Activated CD8-positive, alpha-beta T cell treated with anti-CD3 and anti-CD28 coated beads, Interleukin-2, amount 10 ng/mL, durations not matched to agents 7 days and 5 days (primary cell): ENCODE measurements around the gene KIF3B. TPM values are rescaled to one million over a fixed set of nuclear protein-coding genes. Genes with fewer than 3 reads are reported as not detected.
"Not testable (repeated sequence)": the region's sequence is repeated elsewhere in the genome, so short reads cannot be mapped to it uniquely, and the experiment has no call there.

Source experiments
- ATAC-seq: fragments of 150-1000 bp; cut with Tn5 transposase; one replicate; pipeline ENCODE4 v1.10.0; 2021; ENCODE audit warnings: moderate library complexity
- CTCF ChIA-PET: fragments of 350-600 bp; sonication (Branson Sonifier 250); formaldehyde crosslinking; loops from one replicate; lab custom pipeline; 2021; ENCODE audit warnings: antibody characterized with exemption; lab: Charles Lee
- POLR2A ChIA-PET: fragments of 350-600 bp; sonication (Branson Sonifier 250); formaldehyde crosslinking; loops from one replicate; lab custom pipeline; 2021; ENCODE audit warnings: antibody characterized with exemption; lab: Charles Lee
- DNase-seq: peaks from one replicate; pipeline ENCODE4 v3.0.0-alpha.2; 2020
- H3K27ac Mint-ChIP-seq: one replicate; pipeline ENCODE4 v1.8.0; 2021; ENCODE audit warnings: mild to moderate bottlenecking, mixed read lengths
- H3K27me3 Mint-ChIP-seq: one replicate; pipeline ENCODE4 v1.8.0; 2021; ENCODE audit warnings: low read depth, mixed read lengths
- H3K36me3 Mint-ChIP-seq: one replicate; pipeline ENCODE4 v1.8.0; 2021; ENCODE audit warnings: low read depth, mixed read lengths
- H3K4me1 Mint-ChIP-seq: one replicate; pipeline ENCODE4 v1.8.0; 2021; ENCODE audit warnings: low read depth, mixed read lengths
- H3K4me3 Mint-ChIP-seq: one replicate; pipeline ENCODE4 v1.8.0; 2021; ENCODE audit warnings: mild to moderate bottlenecking, mixed read lengths
- H3K9me3 Mint-ChIP-seq: one replicate; pipeline ENCODE4 v1.8.0; 2022; ENCODE audit warnings: mixed read lengths; ENCODE audit not compliant: insufficient read depth
- total RNA-seq, 2 experiments: library from RNA; stranded (reverse); gene quantifications; one replicate each; pipeline ENCODE4 v1.2.3, GENCODE V29; 2021

KIF3B gene
- total RNA-seq, 2 experiments from 2014 or later, result 15.1 to 16.0 TPM

GRCh38 chr20:32353848-32354496, 76.5 kb downstream of the KIF3B start:
- POLR2A ChIA-PET, result no interaction called here
- H3K4me1 Mint-ChIP-seq, result peaks cover 41% of the 10 kb centered on the region
- CTCF ChIA-PET, result interaction anchor here (0.8 to 1.3 kb wide), 2 partner anchors 17 to 18 kb away, joined by 3 to 4 read pairs; no protein-coding TSS in a partner anchor

GRCh38 chr20:32354592-32355416, 77.4 kb downstream of the KIF3B start:
- CTCF ChIA-PET, result interaction anchor here (1.3 kb wide), 1 partner anchor 18 kb away, joined by 4 read pairs; no protein-coding TSS in a partner anchor
- POLR2A ChIA-PET, result interaction anchor here (0.9 kb wide), 1 partner anchor 21 kb away, joined by 5 read pairs; no protein-coding TSS in a partner anchor
- Mint-ChIP-seq H3K4me3 (no peak overlapping the region), H3K4me1 (peaks cover 43% of the 10 kb centered on the region), H3K27me3 (no peaks in the 10 kb centered on the region), H3K36me3 (peaks cover 6% of the 10 kb centered on the region), H3K9me3 (no peaks in the 10 kb centered on the region), H3K27ac (no peak overlapping the region)
- ATAC-seq, result no peak
- no peak for DNase-seq

More at GRCh38 chr20:32353848-32354496, 76.5 kb downstream of the KIF3B start:
- no peak overlapping the region for H3K4me3 Mint-ChIP-seq
- no peaks in the 10 kb centered on the region for H3K9me3 Mint-ChIP-seq
- H3K27me3 Mint-ChIP-seq, result no peaks in the 10 kb centered on the region
- ATAC-seq (no peak), DNase-seq (no peak)
- no peaks in the 10 kb centered on the region for H3K36me3 Mint-ChIP-seq
- no peak overlapping the region for H3K27ac Mint-ChIP-seq

GRCh38 chr20:32355417-32355841, 78.0 kb downstream of the KIF3B start:
- Mint-ChIP-seq H3K4me3 (no peak overlapping the region), H3K27me3 (no peaks in the 10 kb centered on the region), H3K36me3 (peaks cover 11% of the 10 kb centered on the region), H3K9me3 (no peaks in the 10 kb centered on the region), H3K27ac (peak overlapping the region; percentile 56), H3K4me1 (peaks cover 48% of the 10 kb centered on the region)
- ATAC-seq (no peak), DNase-seq (no peak)
- ChIA-PET POLR2A (interaction anchor here (0.9 kb wide), 1 partner anchor 22 kb away, joined by 5 read pairs; no protein-coding TSS in a partner anchor), CTCF (interaction anchor here (1.0 to 1.6 kb wide), 2 partner anchors 10 to 70 kb away, joined by 3 to 6 read pairs; no protein-coding TSS in a partner anchor)

DNA sequence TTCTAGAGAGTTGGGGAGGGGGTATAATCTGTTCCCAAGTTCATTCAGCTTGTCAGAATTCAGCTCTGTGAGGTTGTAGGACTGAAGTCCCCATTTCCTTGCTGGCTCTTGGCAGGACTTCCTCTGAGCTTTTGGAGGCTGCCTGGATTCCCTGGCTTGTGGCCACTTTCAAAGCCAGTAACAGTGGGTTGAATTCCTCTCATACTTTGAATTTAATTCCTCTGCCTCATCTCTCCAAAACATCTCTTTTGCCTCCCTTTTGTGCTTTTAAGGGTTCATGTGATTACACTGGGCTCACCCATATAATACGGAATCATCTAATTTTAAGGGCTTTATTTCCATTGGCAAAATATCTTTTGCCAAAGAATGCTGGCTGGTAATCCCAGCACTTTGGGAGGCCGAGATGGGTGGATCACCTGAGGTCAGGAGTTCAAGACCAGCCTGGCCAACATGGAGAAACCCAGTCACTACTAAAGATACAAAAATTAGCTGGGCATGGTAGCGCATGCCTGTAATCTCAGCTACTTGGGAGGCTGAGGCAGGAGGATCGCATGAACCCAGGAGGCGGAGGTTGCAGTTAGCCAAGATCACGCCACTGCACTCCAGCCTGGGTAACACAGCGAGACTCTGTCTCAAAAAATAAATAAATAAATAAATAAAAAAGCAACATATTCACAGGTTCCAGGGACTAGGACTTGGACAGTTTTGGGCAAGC, 78.6 kb downstream of the KIF3B start:
- H3K9me3 Mint-ChIP-seq, DNase-seq, H3K4me3 Mint-ChIP-seq, H3K27me3 Mint-ChIP-seq, ATAC-seq: not testable (repeated sequence)
- ChIA-PET CTCF (interaction anchor here (1.0 to 1.6 kb wide), 3 partner anchors 11 to 71 kb away, joined by 3 to 6 read pairs (median 4); no protein-coding TSS in a partner anchor), POLR2A (interaction anchor here (0.9 to 1.5 kb wide), 2 partner anchors 22 to 104 kb away, joined by 4 to 5 read pairs; no protein-coding TSS in a partner anchor)
- Mint-ChIP-seq H3K27ac (peak overlapping the region; percentile 56), H3K4me1 (peaks cover 54% of the 10 kb centered on the region), H3K36me3 (peaks cover 13% of the 10 kb centered on the region)

- Mint-ChIP-seq H3K4me3 (peak overlapping the region; percentile 98), H3K4me1 (peaks cover 54% of the 10 kb centered on the region), H3K9me3 (no peaks in the 10 kb centered on the region), H3K36me3 (peaks cover 13% of the 10 kb centered on the region), H3K27ac (peak overlapping the region; percentile 100), H3K27me3 (no peaks in the 10 kb centered on the region)
- DNase-seq (no peak), ATAC-seq (no peak)
- POLR2A ChIA-PET, result interaction anchor here (1.5 to 3.6 kb wide), 2 partner anchors 11 to 105 kb away, joined by 4 to 11 read pairs; no protein-coding TSS in a partner anchor
- CTCF ChIA-PET, result interaction anchor here (1.1 to 1.6 kb wide), 2 partner anchors 11 to 20 kb away, joined by 4 to 6 read pairs; no protein-coding TSS in a partner anchor
Observed at GRCh38 chr20:32356622-32357374, 79.3 kb downstream of the KIF3B start.

DNA sequence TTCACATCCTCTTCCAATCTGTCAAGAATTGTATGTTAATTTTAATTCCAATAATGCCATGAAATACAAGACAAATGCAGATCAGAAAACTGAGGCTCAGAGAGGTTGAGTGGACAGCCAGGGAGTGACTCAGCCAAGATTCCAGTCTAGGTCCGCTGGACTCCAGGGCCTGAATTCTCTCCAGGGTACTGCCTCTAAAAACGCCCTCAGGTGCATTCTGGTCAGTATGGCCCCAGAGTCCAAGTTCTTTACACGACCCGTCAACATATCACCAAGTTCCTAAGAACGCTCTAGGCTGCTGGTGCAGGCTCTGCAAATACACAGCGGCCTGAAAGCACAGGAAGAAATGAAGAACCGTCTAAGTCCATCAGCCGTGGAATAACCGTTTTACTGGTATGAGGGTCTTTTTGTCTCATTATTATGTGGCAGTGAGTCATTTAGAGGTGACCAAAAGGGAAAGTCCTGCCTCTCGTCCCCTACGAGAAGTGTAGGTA, 80.0 kb downstream of the KIF3B start:
- ATAC-seq, result peak; percentile 2
- peak overlapping the region; percentile 100 for H3K27ac Mint-ChIP-seq

DNA sequence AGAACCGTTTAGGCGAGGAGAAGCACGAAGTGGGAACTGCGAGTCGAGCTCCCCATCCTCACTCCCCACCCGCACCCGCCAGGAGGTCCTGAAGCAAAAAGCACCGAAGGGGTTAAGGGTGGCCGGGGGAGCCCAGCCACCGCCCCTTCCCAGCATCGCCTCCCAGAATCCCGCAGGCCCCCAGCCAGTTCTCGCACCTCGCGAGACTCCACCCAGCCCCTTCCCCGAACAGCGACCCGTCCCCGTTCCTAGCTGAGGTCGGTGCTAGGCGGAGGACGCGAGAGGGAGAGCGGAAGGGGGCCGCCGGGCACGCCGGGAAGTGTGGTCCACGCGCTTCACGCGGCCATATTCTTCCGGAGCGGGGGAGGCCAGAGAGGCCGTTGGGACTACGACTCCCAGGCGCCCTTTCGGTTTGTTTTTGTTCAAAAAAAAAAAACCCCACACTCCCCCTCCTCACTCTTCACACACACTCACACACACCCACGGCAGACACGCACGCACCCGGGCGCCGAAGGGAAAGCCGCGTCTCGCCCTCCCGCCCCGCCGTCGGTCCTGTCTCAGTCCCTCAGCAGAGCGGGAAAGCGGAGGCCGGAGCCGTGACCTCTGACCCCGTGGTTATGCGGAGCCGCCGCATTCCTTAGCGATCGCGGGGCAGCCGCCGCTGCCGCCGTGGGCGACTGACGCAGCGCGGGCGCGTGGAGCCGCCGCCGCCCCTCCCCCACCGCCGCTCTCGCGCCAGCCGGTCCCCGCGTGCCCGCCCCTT, 80.6 kb downstream of the KIF3B start, which contains the start of gene ASXL1:
Gene ASXL1 (plus strand): TSS at position 463 of the 763 bp plus-strand sequence. CDS start 445 bp downstream, outside the sequence.
- DNase-seq, result peak; percentile 96
- ATAC-seq, result peak; percentile 95
- ChIA-PET CTCF (interaction anchor here (1.0 to 2.1 kb wide), 3 partner anchors 56 to 127 kb away, joined by 3 to 5 read pairs (median 4); no protein-coding TSS in a partner anchor), POLR2A (interaction anchor here (0.6 to 3.6 kb wide), 14 partner anchors 9 to 248 kb away, joined by 3 to 11 read pairs (median 4); partner anchors contain the start of gene TM9SF4)
- Mint-ChIP-seq H3K36me3 (peaks cover 13% of the 10 kb centered on the region), H3K27ac (peak within 1 kb of the TSS; percentile 100), H3K27me3 (no peaks in the 10 kb centered on the region), H3K4me3 (peak within 1 kb of the TSS; percentile 98), H3K9me3 (no peaks in the 10 kb centered on the region), H3K4me1 (peaks cover 58% of the 10 kb centered on the region)

More for the DNA sequence above, 80.0 kb downstream of the KIF3B start:
- H3K36me3 Mint-ChIP-seq, result peaks cover 13% of the 10 kb centered on the region
- peaks cover 54% of the 10 kb centered on the region for H3K4me1 Mint-ChIP-seq
- no peak for DNase-seq
- ChIA-PET CTCF (interaction anchor here (1.0 to 2.1 kb wide), 3 partner anchors 57 to 128 kb away, joined by 3 to 5 read pairs (median 4); no protein-coding TSS in a partner anchor), POLR2A (interaction anchor here (0.6 to 3.6 kb wide), 13 partner anchors 10 to 248 kb away, joined by 3 to 11 read pairs (median 4); partner anchors contain the start of gene TM9SF4)
- peak overlapping the region; percentile 98 for H3K4me3 Mint-ChIP-seq
- no peaks in the 10 kb centered on the region for H3K27me3 Mint-ChIP-seq
- H3K9me3 Mint-ChIP-seq, result no peaks in the 10 kb centered on the region

DNA sequence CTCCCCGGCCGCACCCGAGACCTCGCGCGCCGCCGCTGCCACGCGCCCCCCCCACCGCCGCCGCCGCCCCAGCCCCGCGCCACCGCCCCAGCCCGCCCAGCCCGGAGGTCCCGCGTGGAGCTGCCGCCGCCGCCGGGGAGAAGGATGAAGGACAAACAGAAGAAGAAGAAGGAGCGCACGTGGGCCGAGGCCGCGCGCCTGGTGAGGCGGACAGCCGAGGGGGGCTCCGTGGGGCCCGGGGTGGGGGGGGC, 81.1 kb downstream of the KIF3B start:
- Mint-ChIP-seq H3K4me1 (peaks cover 63% of the 10 kb centered on the region), H3K27me3 (no peaks in the 10 kb centered on the region), H3K27ac (peak overlapping the region; percentile 100), H3K9me3 (no peaks in the 10 kb centered on the region), H3K36me3 (peaks cover 13% of the 10 kb centered on the region), H3K4me3 (no peak overlapping the region)
- ATAC-seq (no peak), DNase-seq (no peak)
- CTCF ChIA-PET, result interaction anchor here (1.2 to 2.1 kb wide), 2 partner anchors 30 to 73 kb away, joined by 3 to 5 read pairs; no protein-coding TSS in a partner anchor
- POLR2A ChIA-PET, result interaction anchor here (0.6 to 3.6 kb wide), 12 partner anchors 9 to 249 kb away, joined by 3 to 11 read pairs (median 4); partner anchors contain the start of gene TM9SF4

DNA sequence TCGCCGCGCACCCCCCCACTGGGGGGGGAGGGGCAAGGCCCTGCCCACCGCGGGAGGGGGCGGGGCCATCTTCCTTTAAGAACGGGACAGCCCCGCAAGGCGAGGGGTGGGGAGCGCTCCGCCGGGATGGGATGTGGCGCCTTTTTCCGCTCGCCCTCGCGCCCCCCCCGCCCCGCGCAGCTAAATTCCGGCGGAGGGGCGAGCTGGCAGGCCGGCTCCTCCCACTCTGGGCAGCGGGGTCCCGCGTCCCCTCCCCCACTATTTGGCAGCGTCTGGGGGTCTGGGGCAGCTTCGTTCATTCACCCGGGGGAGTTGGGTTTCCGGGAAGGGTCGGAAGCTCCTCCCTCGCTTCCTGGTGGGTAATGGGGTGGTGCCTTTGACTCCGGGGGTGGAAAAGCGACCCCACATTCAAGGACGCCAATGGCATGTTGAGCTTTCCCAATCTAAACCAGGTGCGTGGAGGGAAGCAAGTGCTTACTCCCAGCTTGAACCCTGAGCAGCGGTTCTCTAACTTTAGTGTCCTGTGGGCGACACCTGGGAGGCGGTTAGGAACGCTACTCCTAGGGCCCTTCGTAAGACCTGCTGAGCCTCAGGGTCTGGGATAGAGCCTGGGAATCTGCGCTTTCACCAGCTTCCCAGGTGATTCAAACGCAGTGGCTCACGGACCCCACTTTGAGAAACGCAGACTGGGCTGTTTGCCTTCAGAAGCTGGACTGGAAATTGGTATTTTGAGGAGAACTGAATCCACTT, 81.6 kb downstream of the KIF3B start:
- Mint-ChIP-seq H3K27me3 (no peaks in the 10 kb centered on the region), H3K36me3 (peaks cover 13% of the 10 kb centered on the region), H3K4me3 (peak overlapping the region; percentile 88), H3K4me1 (peaks cover 67% of the 10 kb centered on the region), H3K27ac (peak overlapping the region; percentile 88), H3K9me3 (no peaks in the 10 kb centered on the region)
- CTCF ChIA-PET, result interaction anchor here (0.7 to 2.1 kb wide), 7 partner anchors 11 to 419 kb away, joined by 3 to 5 read pairs (median 4); no protein-coding TSS in a partner anchor
- DNase-seq, result peak; percentile 82
- peak; percentile 32 for ATAC-seq
- POLR2A ChIA-PET, result interaction anchor here (0.6 to 3.6 kb wide), 17 partner anchors 8 to 250 kb away, joined by 3 to 11 read pairs (median 4); partner anchors contain the start of gene TM9SF4
